OCI-LY7 (cell line): Measurements from ENCODE around the gene MYLK. TPM values are rescaled to one million over a fixed set of nuclear protein-coding genes. Genes with fewer than 3 reads are reported as not detected.

Experiments used
- BruUV-seq: library from RNA; stranded (reverse); fragments of 400-500 nt; replicated peaks from 2 replicates; lab custom pipeline; 2021; lab: Mats Ljungman, UMichigan
- CTCF ChIA-PET: fragments of 300-600 bp; sonication (Branson Sonifier 250); formaldehyde crosslinking; loops from one replicate; lab custom pipeline; 2022; ENCODE audit warnings: antibody characterized with exemption; ENCODE audit not compliant: unreplicated experiment; lab: Charles Lee
- POLR2A ChIA-PET: fragments of 300-600 bp; sonication (Branson Sonifier 250); formaldehyde crosslinking; loops from one replicate; lab custom pipeline; 2022; ENCODE audit warnings: antibody characterized with exemption; lab: Charles Lee
- DNase-seq: peaks from one replicate; pipeline ENCODE4 v3.0.0-alpha.2; 2015; ENCODE audit warnings: low spot score
- H2AFZ ChIP-seq: fragments of 200-600 bp; sonication (generic), shearing (Covaris generic); 2 replicates; pipeline ENCODE4 v1.6.1; 2014; ENCODE audit warnings: mild to moderate bottlenecking, antibody characterized with exemption, low read length, moderate library complexity
- H3K27ac ChIP-seq: fragments of 200-600 bp; sonication (generic); 2 replicates; pipeline ENCODE4 v1.5.1; 2014; ENCODE audit warnings: mixed run types, low read depth, mild to moderate bottlenecking, moderate library complexity, low read length, inconsistent platforms; ENCODE audit not compliant: poor library complexity, severe bottlenecking
- H3K36me3 ChIP-seq: fragments of 200-600 bp; sonication (generic); 2 replicates; pipeline ENCODE4 v1.6.1; 2014; ENCODE audit warnings: mild to moderate bottlenecking, antibody characterized with exemption, low read length, moderate library complexity, mixed read lengths; ENCODE audit not compliant: insufficient read depth
- H3K4me1 ChIP-seq: fragments of 200-600 bp; sonication (generic); 2 replicates; pipeline ENCODE4 v1.5.1; 2014; ENCODE audit warnings: mild to moderate bottlenecking, low read length; ENCODE audit not compliant: insufficient read depth, poor library complexity, severe bottlenecking
- H3K4me2 ChIP-seq: fragments of 200-600 bp; sonication (generic); 2 replicates; pipeline ENCODE4 v1.6.1; 2014; ENCODE audit warnings: mild to moderate bottlenecking, low read length
- H3K4me3 ChIP-seq: fragments of 200-600 bp; sonication (generic); 2 replicates; pipeline ENCODE4 v1.5.1; 2014; ENCODE audit warnings: mild to moderate bottlenecking, low read depth, low read length; ENCODE audit not compliant: poor library complexity, severe bottlenecking
- H3K79me2 ChIP-seq: fragments of 200-600 bp; sonication (generic); 2 replicates; pipeline ENCODE4 v1.6.1; 2016; ENCODE audit warnings: low read depth, mild to moderate bottlenecking, low read length, moderate library complexity, mixed read lengths; ENCODE audit not compliant: insufficient read depth
- H3K9me2 ChIP-seq: fragments of 200-600 bp; sonication (generic); 2 replicates; pipeline ENCODE4 v1.6.1; 2016; ENCODE audit warnings: mild to moderate bottlenecking, low read length, mixed read lengths; ENCODE audit not compliant: insufficient read depth
- H3K9me3 ChIP-seq: fragments of 200-600 bp; sonication (generic); 2 replicates; pipeline ENCODE4 v1.6.1; 2014; ENCODE audit warnings: mild to moderate bottlenecking, mixed run types, low read length, mixed read lengths
- H4K20me1 ChIP-seq: fragments of 200-600 bp; sonication (generic); 2 replicates; pipeline ENCODE4 v1.6.1; 2014; ENCODE audit warnings: mild to moderate bottlenecking, antibody characterized with exemption, low read length, moderate library complexity, mixed read lengths; ENCODE audit not compliant: insufficient read depth
- CTCF ChIP-seq: fragments of 200-600 bp; sonication (generic); conservative IDR thresholded peaks from 2 replicates; pipeline ENCODE4 v1.5.1; 2014; ENCODE audit warnings: mild to moderate bottlenecking, antibody characterized with exemption, low read length, moderate library complexity, mixed read lengths
- EZH2phosphoT487 ChIP-seq: fragments of 200-600 bp; sonication (generic); IDR thresholded peaks from 2 replicates; pipeline ENCODE4 v1.6.1; 2018; ENCODE audit warnings: low read depth, borderline replicate concordance, mild to moderate bottlenecking, mixed run types, antibody characterized with exemption, low read length, moderate library complexity, mixed read lengths
- intact Hi-C: fragments of 100-400 bp; cut with micrococcal nuclease; formaldehyde crosslinking; loops from one replicate; pipeline ENCODE4 v1.10.0; 2022; ENCODE audit not compliant: unreplicated experiment
- total RNA-seq, 2 experiments: library from RNA; depleted of rRNA in 1 of 2; stranded (reverse); fragments of >200 nt in 1 of 2; shearing (Covaris generic) in 1 of 2; gene quantifications; 2 replicates each; pipeline ENCODE4 v1.2.3, GENCODE V29; 2014 to 2022

Gene MYLK
- total RNA-seq, 2 experiments from 2014 or later = not detected

DNA sequence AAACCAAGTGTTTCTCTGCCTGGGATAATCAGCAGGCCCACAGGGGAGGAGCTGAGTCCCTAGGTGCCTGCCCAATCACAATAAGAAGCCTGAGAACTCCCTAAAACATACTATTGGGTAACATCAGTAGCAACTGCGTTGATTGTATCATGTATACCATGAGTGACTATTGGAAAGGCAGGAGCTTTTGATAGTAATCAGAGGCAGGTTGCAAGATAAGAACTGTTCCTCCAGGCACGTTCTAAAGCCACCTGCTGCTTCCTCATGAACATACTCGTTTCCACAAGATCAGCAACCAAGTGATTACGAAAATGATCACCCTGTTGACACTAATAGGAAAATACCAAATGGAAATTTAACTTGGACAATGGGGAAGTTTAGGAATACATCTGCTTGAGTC, 6.7 kb downstream of the MYLK start:
- H3K4me1 ChIP-seq = no peaks in the 10 kb centered on the region
- H3K79me2 ChIP-seq = no peaks in the 10 kb centered on the region
- DNase-seq = no peak
- intact Hi-C loops = no loop called here
- H3K36me3 ChIP-seq = no peaks in the 10 kb centered on the region
- BruUV-seq = no TSS peak
- no peak overlapping the region for H3K4me2 ChIP-seq
- H4K20me1 ChIP-seq = no peaks in the 10 kb centered on the region
- H3K27ac ChIP-seq = no peak overlapping the region
- no peaks in the 10 kb centered on the region for H3K9me2 ChIP-seq
- ChIA-PET CTCF (no interaction called here), POLR2A (no interaction called here)
- no peak for TF ChIP-seq EZH2phosphoT487
- no peak for TF ChIP-seq CTCF
- H3K4me3 ChIP-seq = no peak overlapping the region
- no peak overlapping the region for H2AFZ ChIP-seq
- H3K9me3 ChIP-seq = no peaks in the 10 kb centered on the region

DNA sequence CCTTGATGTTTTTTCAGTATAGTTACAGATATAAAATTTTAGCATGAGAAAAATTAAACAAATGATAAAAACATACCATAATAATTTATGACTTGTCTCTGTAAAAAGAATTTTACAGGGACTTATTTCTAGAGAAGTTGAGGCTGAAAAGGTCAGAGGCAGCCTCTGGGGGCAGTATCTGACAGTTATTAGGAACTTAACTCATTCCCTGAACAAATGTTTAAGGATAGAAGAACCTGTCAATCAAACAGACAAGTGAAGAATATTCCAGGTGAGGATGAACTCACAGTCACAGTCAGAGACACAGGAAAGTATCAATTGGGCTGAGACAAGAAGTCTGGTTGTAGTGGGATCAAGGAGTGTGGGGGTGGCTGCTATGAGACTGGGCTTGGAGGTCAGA, 7.3 kb downstream of the MYLK start:
- Histone ChIP-seq H3K4me2 (no peak overlapping the region), H4K20me1 (no peaks in the 10 kb centered on the region), H3K9me3 (no peaks in the 10 kb centered on the region), H2AFZ (no peak overlapping the region), H3K27ac (no peak overlapping the region), H3K79me2 (no peaks in the 10 kb centered on the region), H3K4me3 (no peak overlapping the region), H3K4me1 (no peaks in the 10 kb centered on the region), H3K36me3 (no peaks in the 10 kb centered on the region), H3K9me2 (no peaks in the 10 kb centered on the region)
- ChIA-PET POLR2A (no interaction called here), CTCF (no interaction called here)
- TF ChIP-seq EZH2phosphoT487 (no peak), CTCF (peak; percentile 71)
- BruUV-seq = no TSS peak
- intact Hi-C loops = no loop called here
- no peak for DNase-seq

- Histone ChIP-seq H3K36me3 (no peaks in the 10 kb centered on the region), H3K9me2 (no peaks in the 10 kb centered on the region), H3K79me2 (no peaks in the 10 kb centered on the region), H3K4me3 (no peak overlapping the region), H3K27ac (no peak overlapping the region), H3K9me3 (no peaks in the 10 kb centered on the region), H3K4me2 (no peak overlapping the region), H2AFZ (no peak overlapping the region), H4K20me1 (no peaks in the 10 kb centered on the region), H3K4me1 (no peaks in the 10 kb centered on the region)
- ChIA-PET CTCF (no interaction called here), POLR2A (no interaction called here)
- intact Hi-C loops = no loop called here
- DNase-seq = no peak
- TF ChIP-seq EZH2phosphoT487 (no peak), CTCF (no peak)
- no TSS peak for BruUV-seq
Measured at GRCh38 chr3:123872621-123873020, 11.5 kb downstream of the MYLK start.
